Measurements from ENCODE around the gene MLPH.

Gene MLPH

GRCh38 chr2:237540823-237541222 lies 53.8 kb downstream of the MLPH start:
- TF ChIP-seq, protein P1, sequence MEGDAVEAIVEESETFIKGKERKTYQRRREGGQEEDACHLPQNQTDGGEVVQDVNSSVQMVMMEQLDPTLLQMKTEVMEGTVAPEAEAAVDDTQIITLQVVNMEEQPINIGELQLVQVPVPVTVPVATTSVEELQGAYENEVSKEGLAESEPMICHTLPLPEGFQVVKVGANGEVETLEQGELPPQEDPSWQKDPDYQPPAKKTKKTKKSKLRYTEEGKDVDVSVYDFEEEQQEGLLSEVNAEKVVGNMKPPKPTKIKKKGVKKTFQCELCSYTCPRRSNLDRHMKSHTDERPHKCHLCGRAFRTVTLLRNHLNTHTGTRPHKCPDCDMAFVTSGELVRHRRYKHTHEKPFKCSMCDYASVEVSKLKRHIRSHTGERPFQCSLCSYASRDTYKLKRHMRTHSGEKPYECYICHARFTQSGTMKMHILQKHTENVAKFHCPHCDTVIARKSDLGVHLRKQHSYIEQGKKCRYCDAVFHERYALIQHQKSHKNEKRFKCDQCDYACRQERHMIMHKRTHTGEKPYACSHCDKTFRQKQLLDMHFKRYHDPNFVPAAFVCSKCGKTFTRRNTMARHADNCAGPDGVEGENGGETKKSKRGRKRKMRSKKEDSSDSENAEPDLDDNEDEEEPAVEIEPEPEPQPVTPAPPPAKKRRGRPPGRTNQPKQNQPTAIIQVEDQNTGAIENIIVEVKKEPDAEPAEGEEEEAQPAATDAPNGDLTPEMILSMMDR (IDR thresholded peaks at IDR 0.05; ENCODE audit: low read depth, low read length, poor library complexity, severe bottlenecking): no peak
- TF ChIP-seq EZH2phosphoT487 (IDR thresholded peaks at IDR 0.05; ENCODE audit: borderline replicate concordance, low read length): no peak
- Histone ChIP-seq H3K4me1 (ENCODE audit: control insufficient read depth, low read length) (no peaks in the 10 kb centered on the region), H4K20me1 (ENCODE audit: control insufficient read depth, insufficient read depth, low read depth, low read length) (no peaks in the 10 kb centered on the region), H3K9me2 (replicated peaks; ENCODE audit: control insufficient read depth, low read length) (no peaks in the 10 kb centered on the region), H3K36me3 (ENCODE audit: control insufficient read depth, low read length) (no peaks in the 10 kb centered on the region), H3K27me3 (ENCODE audit: control insufficient read depth, low read length) (no peaks in the 10 kb centered on the region), H3K79me2 (ENCODE audit: control insufficient read depth, low read length) (no peaks in the 10 kb centered on the region), H3F3A (ENCODE audit: control insufficient read depth, insufficient read depth) (no peaks in the 10 kb centered on the region), H3K9me3 (ENCODE audit: control insufficient read depth, insufficient read depth, low read length) (no peaks in the 10 kb centered on the region), H3K27ac (ENCODE audit: low read depth, low read length) (no peak overlapping the region), H3K4me2 (ENCODE audit: low read length) (no peak overlapping the region), H3K4me3 (ENCODE audit: low read length) (no peak overlapping the region)

DNA sequence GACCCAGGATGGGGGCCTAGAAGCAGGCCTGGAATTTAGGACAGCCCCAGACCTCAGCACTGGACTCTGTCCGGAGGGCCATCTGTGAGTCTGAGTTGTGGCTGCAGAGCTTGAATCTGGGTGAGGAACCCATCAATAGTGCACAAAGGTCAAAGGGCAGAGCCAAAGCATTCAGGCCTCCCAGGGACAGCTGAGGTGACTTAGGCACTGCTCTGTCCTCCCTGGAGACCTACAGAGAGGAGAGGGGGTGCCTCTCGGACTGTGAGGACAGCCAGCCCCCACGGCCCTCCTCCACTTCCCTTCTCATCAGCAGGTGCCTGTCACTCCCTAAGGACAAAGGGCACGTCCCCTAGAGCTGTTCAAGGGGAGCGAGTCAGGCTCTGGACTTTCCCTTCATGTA lies 54.2 kb downstream of the MLPH start:
- TF ChIP-seq, protein P1 (IDR thresholded peaks at IDR 0.05; ENCODE audit: low read depth, low read length, poor library complexity, severe bottlenecking): no peak
- no peak for TF ChIP-seq EZH2phosphoT487 (IDR thresholded peaks at IDR 0.05; ENCODE audit: borderline replicate concordance, low read length)

DNA sequence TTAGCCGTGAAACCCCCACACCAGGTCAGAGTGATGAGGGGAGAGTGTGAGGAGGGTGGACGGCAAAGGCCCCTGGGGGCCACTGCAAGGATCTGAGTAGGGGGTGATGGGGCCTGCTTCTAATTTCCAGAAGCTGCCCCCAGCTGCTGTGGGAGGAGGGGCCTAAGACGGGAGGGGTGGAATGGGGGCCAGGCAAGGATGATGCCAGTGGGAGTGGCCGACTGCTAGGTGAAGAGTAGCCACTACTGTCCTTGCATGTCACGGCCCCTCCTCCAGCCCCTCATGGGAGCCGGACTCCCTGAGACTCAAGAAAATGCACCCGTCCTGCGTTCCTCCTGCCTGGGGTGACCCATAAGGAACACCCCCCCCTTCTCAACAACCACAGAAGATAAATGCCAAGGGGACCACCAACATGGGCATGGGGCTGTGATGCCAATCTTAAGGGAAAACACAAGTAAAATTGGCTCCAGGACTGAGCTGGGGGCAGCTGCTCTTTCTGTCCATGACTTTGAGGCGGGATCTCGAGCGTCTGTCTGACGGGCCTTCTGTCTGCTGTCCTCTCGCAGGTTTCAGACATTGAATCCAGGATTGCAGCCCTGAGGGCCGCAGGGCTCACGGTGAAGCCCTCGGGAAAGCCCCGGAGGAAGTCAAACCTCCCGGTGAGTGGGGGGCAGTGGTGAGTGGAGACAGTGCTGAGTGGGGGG lies 55.1 kb downstream of the MLPH start:
- H3F3A ChIP-seq (ENCODE audit: control insufficient read depth, insufficient read depth): no peaks in the 10 kb centered on the region
- H3K27me3 ChIP-seq (ENCODE audit: control insufficient read depth, low read length): no peaks in the 10 kb centered on the region
- no peaks in the 10 kb centered on the region for H3K36me3 ChIP-seq (ENCODE audit: control insufficient read depth, low read length)
- no peak overlapping the region for H3K4me2 ChIP-seq (ENCODE audit: low read length)
- H3K27ac ChIP-seq (ENCODE audit: low read depth, low read length): no peak overlapping the region
- H3K9me2 ChIP-seq (replicated peaks; ENCODE audit: control insufficient read depth, low read length): no peaks in the 10 kb centered on the region
- TF ChIP-seq EZH2phosphoT487 (IDR thresholded peaks at IDR 0.05; ENCODE audit: borderline replicate concordance, low read length): no peak
- TF ChIP-seq, protein P1 (IDR thresholded peaks at IDR 0.05; ENCODE audit: low read depth, low read length, poor library complexity, severe bottlenecking): no peak
- no peaks in the 10 kb centered on the region for H4K20me1 ChIP-seq (ENCODE audit: control insufficient read depth, insufficient read depth, low read depth, low read length)
- no peaks in the 10 kb centered on the region for H3K4me1 ChIP-seq (ENCODE audit: control insufficient read depth, low read length)
- H3K4me3 ChIP-seq (ENCODE audit: low read length): no peak overlapping the region
- no peaks in the 10 kb centered on the region for H3K79me2 ChIP-seq (ENCODE audit: control insufficient read depth, low read length)
- H3K9me3 ChIP-seq (ENCODE audit: control insufficient read depth, insufficient read depth, low read length): no peaks in the 10 kb centered on the region

More for the DNA sequence above, 54.2 kb downstream of the MLPH start:
- Histone ChIP-seq H3K4me3 (ENCODE audit: low read length) (no peak overlapping the region), H3K79me2 (ENCODE audit: control insufficient read depth, low read length) (no peaks in the 10 kb centered on the region), H3K9me3 (ENCODE audit: control insufficient read depth, insufficient read depth, low read length) (no peaks in the 10 kb centered on the region), H3K9me2 (replicated peaks; ENCODE audit: control insufficient read depth, low read length) (no peaks in the 10 kb centered on the region), H3K4me1 (ENCODE audit: control insufficient read depth, low read length) (no peaks in the 10 kb centered on the region), H4K20me1 (ENCODE audit: control insufficient read depth, insufficient read depth, low read depth, low read length) (no peaks in the 10 kb centered on the region), H3K4me2 (ENCODE audit: low read length) (no peak overlapping the region), H3K27ac (ENCODE audit: low read depth, low read length) (no peak overlapping the region), H3K36me3 (ENCODE audit: control insufficient read depth, low read length) (no peaks in the 10 kb centered on the region), H3K27me3 (ENCODE audit: control insufficient read depth, low read length) (no peaks in the 10 kb centered on the region), H3F3A (ENCODE audit: control insufficient read depth, insufficient read depth) (no peaks in the 10 kb centered on the region)
